A549 (cell line): ENCODE results near the gene ARHGAP26. TPM values are rescaled to one million over a fixed set of nuclear protein-coding genes. Genes with fewer than 3 reads are reported as not detected.

Source experiments
- ATAC-seq, 2 experiments: fragments of 200-7000 bp in 1 of 2; fragments of >200 bp in 1 of 2; cut with Nextera tagmentation in 1 of 2; cut with Tn5 transposase in 1 of 2; 3 replicates each; pipeline versions ENCODE4 v1.8.0 to v1.9.1; 2018 to 2020; ENCODE audit warnings: mild to moderate bottlenecking in 1 of 2, moderate library complexity in 1 of 2
- CTCF ChIA-PET: fragments of 300-600 bp; sonication (Branson Sonifier 250); formaldehyde crosslinking; extraction: SDS; loops from one replicate; lab custom pipeline; 2021; ENCODE audit warnings: antibody characterized with exemption, inconsistent platforms; lab: Yijun Ruan, JAX
- POLR2A ChIA-PET: fragments of 350-600 bp; formaldehyde crosslinking; extraction: SDS; loops from one replicate; lab custom pipeline; 2021; ENCODE audit warnings: antibody characterized with exemption, inconsistent platforms; lab: Yijun Ruan, JAX
- DNase-seq, 2 experiments: peaks; one replicate each; pipeline versions ENCODE4 v3.0.0 to v3.0.0-alpha.2; 2011 to 2016; ENCODE audit warnings: low read depth in 1 of 2, low spot score in 1 of 2
- FAIRE-seq: peaks from 2 replicates; lab custom pipeline; 2011; peaks lifted over from hg19 to GRCh38; lab: Jason Lieb, UNC
- H3K27ac ChIP-seq, 2 experiments: fragments of >200 bp; sonication (Bioruptor Twin); formaldehyde crosslinking; 3 replicates each; pipeline ENCODE4 v1.5.1; 2016 to 2017
- H3K4me1 ChIP-seq: fragments of >200 bp; sonication (Bioruptor Twin); formaldehyde crosslinking; 3 replicates; pipeline ENCODE4 v1.6.1; 2016
- H3K4me2 ChIP-seq: fragments of >200 bp; sonication (Bioruptor Twin); formaldehyde crosslinking; 3 replicates; pipeline ENCODE4 v1.6.1; 2016
- H3K4me3 ChIP-seq: fragments of >200 bp; sonication (Bioruptor Twin); formaldehyde crosslinking; 3 replicates; pipeline ENCODE4 v1.5.1; 2016
- H3K9me3 ChIP-seq: fragments of >200 bp; sonication (Bioruptor Twin); formaldehyde crosslinking; 3 replicates; pipeline ENCODE4 v1.6.1; 2016
- BHLHE40 ChIP-seq: IDR thresholded peaks from 2 replicates; pipeline ENCODE4 v1.6.1; 2012; ENCODE audit warnings: low read depth, low read length, inconsistent platforms
- CBX8 ChIP-seq: fragments of 200-600 bp; sonication (generic); IDR thresholded peaks from 2 replicates; pipeline ENCODE4 v1.6.1; 2016
- CHD2 ChIP-seq: fragments of 150-350 bp; IDR thresholded peaks from 2 replicates; pipeline ENCODE4 v1.6.1; 2014; ENCODE audit warnings: low read length; ENCODE audit not compliant: partially characterized antibody
- CHD4 ChIP-seq: fragments of 200-600 bp; sonication (generic); IDR thresholded peaks from 2 replicates; pipeline ENCODE4 v1.6.1; 2016; ENCODE audit warnings: antibody characterized with exemption, mild to moderate bottlenecking, borderline replicate concordance
- EHF ChIP-seq: fragments of 250-450 bp; sonication (Bioruptor Pico); IDR thresholded peaks from 2 replicates; pipeline ENCODE4 v1.5.0; 2020; ENCODE audit warnings: mild to moderate bottlenecking
- ESRRA ChIP-seq: fragments of 150-350 bp; IDR thresholded peaks from 2 replicates; pipeline ENCODE4 v1.6.1; 2014; ENCODE audit warnings: mild to moderate bottlenecking, low read length, borderline replicate concordance
- FOSB ChIP-seq: fragments of 250-450 bp; sonication (Bioruptor Pico); IDR thresholded peaks from 2 replicates; pipeline ENCODE4 v1.5.0; 2020; ENCODE audit warnings: mild to moderate bottlenecking, moderate library complexity
- GATA3 ChIP-seq: IDR thresholded peaks from 2 replicates; pipeline ENCODE4 v1.6.1; 2012; ENCODE audit warnings: borderline replicate concordance
- HDAC2 ChIP-seq: fragments of 200-600 bp; sonication (generic); IDR thresholded peaks from 2 replicates; pipeline ENCODE4 v1.6.1; 2016
- HOXB13 ChIP-seq: fragments of 250-450 bp; sonication (Bioruptor Pico); IDR thresholded peaks from 2 replicates; pipeline ENCODE4 v1.5.0; 2020; ENCODE audit warnings: low read depth, mild to moderate bottlenecking, moderate library complexity
- JUNB ChIP-seq: fragments of >200 bp; sonication (Bioruptor Twin); formaldehyde crosslinking; IDR thresholded peaks from 2 replicates; pipeline ENCODE4 v1.6.1; 2016
- MAX ChIP-seq: IDR thresholded peaks from 2 replicates; pipeline ENCODE4 v1.6.1; 2012
- NPAS2 ChIP-seq: fragments of 250-450 bp; sonication (Bioruptor Pico); IDR thresholded peaks from 2 replicates; pipeline ENCODE4 v1.8.0; 2022; ENCODE audit warnings: mild to moderate bottlenecking, moderate library complexity, borderline replicate concordance
- POLR2A ChIP-seq: IDR thresholded peaks from 2 replicates; pipeline ENCODE4 v1.6.1; 2012; ENCODE audit warnings: mild to moderate bottlenecking, low read length
- RARB ChIP-seq: fragments of 250-450 bp; sonication (Bioruptor Pico); IDR thresholded peaks from 2 replicates; pipeline ENCODE4 v1.8.0; 2021; ENCODE audit warnings: mild to moderate bottlenecking, moderate library complexity
- RCOR1 ChIP-seq: fragments of 150-350 bp; IDR thresholded peaks from 2 replicates; pipeline ENCODE4 v1.6.1; 2014; ENCODE audit warnings: antibody characterized with exemption, low read length, low read depth
- RFX5 ChIP-seq: fragments of 450-650 bp; IDR thresholded peaks from 2 replicates; pipeline ENCODE4 v1.7.1; 2014; ENCODE audit warnings: antibody characterized with exemption, mild to moderate bottlenecking, moderate library complexity
- RNF2 ChIP-seq: fragments of 200-600 bp; sonication (generic); IDR thresholded peaks from 2 replicates; pipeline ENCODE4 v1.6.1; 2016; ENCODE audit warnings: low read depth, mild to moderate bottlenecking, antibody characterized with exemption, moderate library complexity, borderline replicate concordance
- ZC3H11A ChIP-seq: fragments of 450-650 bp; IDR thresholded peaks from 2 replicates; pipeline ENCODE4 v1.6.1; 2014; ENCODE audit warnings: antibody characterized with exemption, mild to moderate bottlenecking
- ZFP36 ChIP-seq: fragments of 450-650 bp; IDR thresholded peaks from 2 replicates; pipeline ENCODE4 v1.6.1; 2014; ENCODE audit warnings: borderline replicate concordance; ENCODE audit not compliant: partially characterized antibody
- ZNF302 ChIP-seq: fragments of 250-450 bp; sonication (Bioruptor Pico); IDR thresholded peaks from 2 replicates; pipeline ENCODE4 v1.9.0; 2021; ENCODE audit warnings: inconsistent platforms, mild to moderate bottlenecking, moderate library complexity
- WGBS: methylation state at CpG from one replicate; pipeline ENCODE4 v1.1.6; 2017; ENCODE audit errors: missing lambda C conversion rate; 5-methylcytosine and 5-hydroxymethylcytosine counted together
- polyA plus RNA-seq, 4 experiments: library from polyadenylated mRNA; depleted of rRNA in 3 of 4; stranded (reverse); fragments of >200 nt; fragmentation: RNase III in 1 of 4; extraction: RNeasy Plus Mini Kit Qiagen cat#74134 plus additional on column Dnase treatment in 1 of 4; gene quantifications; 2 replicates in 3 of 4; 3 replicates in 1 of 4; pipeline ENCODE4 v1.2.3, GENCODE V29; 2011 to 2017

The ARHGAP26 gene
- polyA plus RNA-seq, 2 of the 4 experiments (the other 2 are of a cell fraction): 6.6 to 19.1 TPM

GRCh38 chr5:142979636-142980035 lies 209.5 kb downstream of the ARHGAP26 start:
- no peak overlapping the region for H3K4me2 ChIP-seq
- no peaks in the 10 kb centered on the region for H3K9me3 ChIP-seq
- WGBS: 75% methylated on average over 3 of the region's 3 CpGs
- DNase-seq (no peak), ATAC-seq (no peak), FAIRE-seq (no peak)
- ChIA-PET CTCF (interaction anchor here (1.2 kb wide), 1 partner anchor 10 kb away, joined by 3 read pairs; no protein-coding TSS in a partner anchor), POLR2A (no interaction called here)
- no peak overlapping the region for H3K27ac ChIP-seq
- peaks cover 19% of the 10 kb centered on the region for H3K4me1 ChIP-seq
- H3K4me3 ChIP-seq: no peak overlapping the region
- TF ChIP-seq ZC3H11A (no peak), HOXB13 (CRISPR knock-in tag) (no peak), RNF2 (no peak), NPAS2 (CRISPR knock-in tag) (no peak), HDAC2 (no peak), RCOR1 (no peak), RFX5 (no peak), FOSB (CRISPR knock-in tag) (no peak), MAX (no peak), JUNB (no peak), BHLHE40 (no peak), ZNF302 (CRISPR knock-in tag) (no peak), POLR2A (no peak), ZFP36 (no peak), RARB (CRISPR knock-in tag) (no peak), CHD4 (no peak), ESRRA (no peak)

DNA sequence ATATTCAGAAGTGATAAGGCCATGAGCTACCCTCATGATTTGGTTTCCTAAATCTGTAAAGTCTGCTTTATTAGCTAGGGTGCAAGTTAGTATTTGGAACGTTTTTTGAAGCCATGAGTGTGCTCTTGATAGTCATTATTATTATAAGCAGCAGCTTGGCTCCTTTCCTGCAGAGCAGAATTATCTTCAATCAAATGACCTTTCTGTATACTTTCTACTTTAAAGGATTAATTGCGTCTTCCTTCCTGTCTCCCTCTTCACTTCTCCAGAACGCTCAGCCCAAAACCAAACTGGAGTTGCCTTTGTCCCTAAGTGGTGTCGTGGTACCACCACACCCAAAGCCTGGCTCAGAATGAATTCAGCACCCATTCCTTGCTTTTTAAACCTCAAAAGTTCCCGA lies 211.3 kb downstream of the ARHGAP26 start:
- POLR2A ChIA-PET: no interaction called here
- CTCF ChIA-PET: interaction anchor here (1.0 to 1.2 kb wide), 2 partner anchors 60 to 259 kb away, joined by 4 read pairs; no protein-coding TSS in a partner anchor
- no peaks in the 10 kb centered on the region for H3K9me3 ChIP-seq
- no peak for TF ChIP-seq ZC3H11A
- TF ChIP-seq NPAS2 (CRISPR knock-in tag): no peak
- TF ChIP-seq ZFP36: no peak
- TF ChIP-seq CHD2: no peak
- no peak for TF ChIP-seq CHD4
- no peak for TF ChIP-seq GATA3
- TF ChIP-seq, all 56 proteins: peak for 0
- Histone ChIP-seq H3K4me2 (peak overlapping the region; percentile 67), H3K4me3 (no peak overlapping the region), H3K27ac (peak overlapping the region; percentile 41 to 63; a peak in 4 of 6 replicates), H3K4me1 (peaks cover 19% of the 10 kb centered on the region)
- FAIRE-seq: no peak
- ATAC-seq: 0 out of 6 replicates have a peak, but pooled peaks of 1 of the 2 experiments have one; percentile 16
- 56% methylated on average over 5 of the region's 5 CpGs for WGBS
- no peak for DNase-seq

DNA sequence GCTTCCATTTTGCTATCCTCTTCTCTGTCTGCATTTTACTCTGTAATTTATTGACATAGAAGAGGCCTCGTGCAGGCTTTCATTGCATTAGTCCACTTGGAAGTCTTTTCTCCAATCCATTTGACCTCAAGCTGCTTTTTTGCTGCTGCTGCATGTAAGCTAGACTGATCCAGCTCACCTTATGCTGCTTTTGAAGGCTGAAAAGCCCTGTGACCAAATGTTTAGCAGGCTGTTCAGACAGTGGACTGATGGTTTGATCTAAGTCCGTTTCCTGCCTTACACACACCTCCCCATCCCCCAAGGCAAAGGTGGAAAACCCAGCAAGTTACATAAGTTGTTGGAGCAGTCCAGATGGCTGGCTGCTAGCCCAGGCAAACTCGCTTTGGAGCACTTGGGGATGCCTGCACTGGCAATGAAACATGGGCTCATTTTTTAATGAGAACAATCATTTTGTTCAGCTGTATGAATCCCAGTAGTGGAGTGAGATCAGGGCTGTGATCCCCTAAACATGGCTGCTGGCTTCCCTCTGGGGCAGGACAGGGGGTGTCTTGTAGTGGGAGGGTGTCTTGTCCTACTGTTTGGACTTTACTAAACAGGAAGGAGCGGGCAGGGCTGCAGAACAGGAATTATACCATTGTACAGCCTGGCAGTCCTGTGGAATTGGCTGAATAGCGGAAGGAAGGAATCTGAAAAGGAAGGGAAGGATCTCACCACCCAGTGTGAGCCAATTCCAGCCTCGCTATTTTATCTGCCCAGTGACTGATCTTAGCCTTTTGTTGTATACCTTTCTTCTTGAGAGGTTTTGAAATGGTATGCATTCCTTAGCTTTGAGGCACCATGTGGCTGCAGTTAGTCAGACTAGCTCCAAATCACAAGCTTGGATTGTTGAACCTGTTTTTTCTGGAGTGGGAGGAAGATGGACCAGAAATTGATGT lies 212.0 kb downstream of the ARHGAP26 start:
- ATAC-seq: peak; percentile 32 to 72; a peak in 4 of 6 replicates
- H3K4me3 ChIP-seq: no peak overlapping the region
- ChIA-PET POLR2A (no interaction called here), CTCF (interaction anchor here (1.0 to 1.3 kb wide), 4 partner anchors 8 to 422 kb away, joined by 3 to 7 read pairs (median 4); no protein-coding TSS in a partner anchor)
- 57% methylated on average over 6 of the region's 6 CpGs for WGBS
- H3K4me2 ChIP-seq: peak overlapping the region; percentile 67
- H3K9me3 ChIP-seq: no peaks in the 10 kb centered on the region
- no peak for FAIRE-seq
- H3K27ac ChIP-seq: peak overlapping the region; percentile 41 to 63; a peak in 5 of 6 replicates
- H3K4me1 ChIP-seq: peaks cover 19% of the 10 kb centered on the region
- TF ChIP-seq EHF (CRISPR knock-in tag): no peak
- TF ChIP-seq CBX8: no peak
- no peak for TF ChIP-seq HOXB13 (CRISPR knock-in tag)
- DNase-seq: no peak
